ENCODE results near the gene XPNPEP1.

Gene XPNPEP1

GRCh38 chr10:109928475-109928891 is 5.2 kb upstream of the XPNPEP1 start:
- no peaks in the 10 kb centered on the region for H3K27me3 ChIP-seq (ENCODE audit: insufficient read depth, low read length)
- no peak overlapping the region for H3K9ac ChIP-seq (ENCODE audit: low read length)
- H4K20me1 ChIP-seq (ENCODE audit: insufficient read depth, low read length), result no peaks in the 10 kb centered on the region
- TF ChIP-seq CTCF (IDR thresholded peaks at IDR 0.05; ENCODE audit: low read length) (no peak), EZH2 (IDR thresholded peaks at IDR 0.05; ENCODE audit: borderline replicate concordance, low read length) (no peak)
- no peak overlapping the region for H3K27ac ChIP-seq (ENCODE audit: low read depth, low read length, poor library complexity, severe bottlenecking)
- peaks cover 12% of the 10 kb centered on the region for H3K4me1 ChIP-seq (ENCODE audit: insufficient read depth, low read length, severe bottlenecking)
- H3K4me3 ChIP-seq (ENCODE audit: low read depth, low read length, poor library complexity, severe bottlenecking), result no peak overlapping the region
- H3K9me2 ChIP-seq (ENCODE audit: low read depth, low read length), result no peaks in the 10 kb centered on the region
- no peaks in the 10 kb centered on the region; the same call in 1 of the 2 replicates for H3K36me3 ChIP-seq (ENCODE audit: insufficient read depth, low read length)
- no peak overlapping the region for H3K4me2 ChIP-seq (ENCODE audit: low read length)
- no peaks in the 10 kb centered on the region for H3K9me3 ChIP-seq (ENCODE audit: low read length)
- peaks cover 5% of the 10 kb centered on the region; the same call in 1 of the 2 replicates for H3F3A ChIP-seq (ENCODE audit: insufficient read depth, low read length)
- no peaks in the 10 kb centered on the region for H3K79me2 ChIP-seq (ENCODE audit: insufficient read depth, low read length)
- H2AFZ ChIP-seq (ENCODE audit: low read length), result no peak overlapping the region

GRCh38 chr10:109926825-109927224 is 3.5 kb upstream of the XPNPEP1 start:
- Histone ChIP-seq H3K9me3 (ENCODE audit: low read length) (no peaks in the 10 kb centered on the region), H3K9me2 (ENCODE audit: low read depth, low read length) (no peaks in the 10 kb centered on the region), H3K27me3 (ENCODE audit: insufficient read depth, low read length) (no peaks in the 10 kb centered on the region), H3K4me3 (ENCODE audit: low read depth, low read length, poor library complexity, severe bottlenecking) (no peak overlapping the region), H2AFZ (ENCODE audit: low read length) (no peak overlapping the region), H3K9ac (ENCODE audit: low read length) (no peak overlapping the region), H3K4me1 (ENCODE audit: insufficient read depth, low read length, severe bottlenecking) (peaks cover 22% of the 10 kb centered on the region), H3K36me3 (ENCODE audit: insufficient read depth, low read length) (no peaks in the 10 kb centered on the region; the same call in 1 of the 2 replicates), H3K4me2 (ENCODE audit: low read length) (no peak overlapping the region), H3F3A (ENCODE audit: insufficient read depth, low read length) (peaks cover 5% of the 10 kb centered on the region; the same call in 1 of the 2 replicates), H4K20me1 (ENCODE audit: insufficient read depth, low read length) (no peaks in the 10 kb centered on the region), H3K27ac (ENCODE audit: low read depth, low read length, poor library complexity, severe bottlenecking) (no peak overlapping the region), H3K79me2 (ENCODE audit: insufficient read depth, low read length) (peaks cover 10% of the 10 kb centered on the region)
- no peak for TF ChIP-seq EZH2 (IDR thresholded peaks at IDR 0.05; ENCODE audit: borderline replicate concordance, low read length)
- TF ChIP-seq CTCF (IDR thresholded peaks at IDR 0.05; ENCODE audit: low read length), result no peak

GRCh38 chr10:109926061-109926745 is 2.9 kb upstream of the XPNPEP1 start:
- H3K4me2 ChIP-seq (ENCODE audit: low read length), result no peak overlapping the region
- H3K9me2 ChIP-seq (ENCODE audit: low read depth, low read length), result no peaks in the 10 kb centered on the region
- peaks cover 5% of the 10 kb centered on the region; the same call in 1 of the 2 replicates for H3F3A ChIP-seq (ENCODE audit: insufficient read depth, low read length)
- no peak overlapping the region for H3K27ac ChIP-seq (ENCODE audit: low read depth, low read length, poor library complexity, severe bottlenecking)
- H3K9me3 ChIP-seq (ENCODE audit: low read length), result no peaks in the 10 kb centered on the region
- peaks cover 16% of the 10 kb centered on the region for H3K79me2 ChIP-seq (ENCODE audit: insufficient read depth, low read length)
- H3K9ac ChIP-seq (ENCODE audit: low read length), result no peak overlapping the region
- no peaks in the 10 kb centered on the region for H3K27me3 ChIP-seq (ENCODE audit: insufficient read depth, low read length)
- no peak for TF ChIP-seq CTCF (IDR thresholded peaks at IDR 0.05; ENCODE audit: low read length)
- H4K20me1 ChIP-seq (ENCODE audit: insufficient read depth, low read length), result no peaks in the 10 kb centered on the region
- H3K36me3 ChIP-seq (ENCODE audit: insufficient read depth, low read length), result no peaks in the 10 kb centered on the region; the same call in 1 of the 2 replicates
- no peak overlapping the region for H2AFZ ChIP-seq (ENCODE audit: low read length)
- no peak overlapping the region for H3K4me3 ChIP-seq (ENCODE audit: low read depth, low read length, poor library complexity, severe bottlenecking)
- H3K4me1 ChIP-seq (ENCODE audit: insufficient read depth, low read length, severe bottlenecking), result peaks cover 28% of the 10 kb centered on the region

Measured in OCI-LY1 (cell line).